GM23338 (cell line): ENCODE results near the gene RALY.

Experiments used
- CTCF ChIP-seq, 2 experiments: fragments of 200-600 bp in 1 of 2; sonication (generic) in 1 of 2; conservative IDR thresholded peaks; 2 replicates each; pipeline versions ENCODE4 v1.5.1 to v1.6.1; 2016 to 2017; ENCODE audit warnings: antibody characterized with exemption in 2 of 2, low read depth in 2 of 2, mild to moderate bottlenecking in 2 of 2, moderate library complexity in 1 of 2
- EZH2 ChIP-seq: fragments of 200-600 bp; sonication (generic); IDR thresholded peaks from one replicate; pipeline ENCODE4 v1.8.0; 2017; ENCODE audit warnings: antibody characterized with exemption, mild to moderate bottlenecking, low read depth; ENCODE audit not compliant: unreplicated experiment
- ZNF114 ChIP-seq: fragments of 250-450 bp; sonication (Bioruptor Pico); IDR thresholded peaks from 2 replicates; pipeline ENCODE4 v1.5.0; 2020; ENCODE audit warnings: mild to moderate bottlenecking, moderate library complexity

- TF ChIP-seq EZH2, result no peak
- no peak for TF ChIP-seq ZNF114 (CRISPR knock-in tag)
- TF ChIP-seq CTCF (conservative IDR thresholded peaks at IDR 0.05; ENCODE audit: low read depth in 2 of 2), result no peak
These were observed 44.1 kb downstream of the RALY start for GRCh38 chr20:34037767-34038166.
